Activated CD8-positive, alpha-beta memory T cell treated with anti-CD3 and anti-CD28 coated beads for 1 hour (primary cell): ENCODE results near the gene GPR39.

ENCODE experiments used
- DNase-seq, 2 donors: peaks; one replicate each; pipeline ENCODE4 v3.0.0-alpha.2; 2020; ENCODE audit warnings: low read depth in 1 of 2; ENCODE audit errors: extremely low read depth in 1 of 2

GPR39 gene

GRCh38 chr2:132557694-132558093, 141.1 kb downstream of the GPR39 start:
- no peak for DNase-seq

GRCh38 chr2:132559326-132559725, 142.7 kb downstream of the GPR39 start:
- DNase-seq: no peak

- no peak for DNase-seq
Observed at GRCh38 chr2:132559921-132560320, 143.3 kb downstream of the GPR39 start.

GRCh38 chr2:132560562-132560961, 144.0 kb downstream of the GPR39 start:
- no peak for DNase-seq

- DNase-seq: no peak
Observed at GRCh38 chr2:132562245-132562644, 145.6 kb downstream of the GPR39 start.

- DNase-seq: no peak
Observed at GRCh38 chr2:132564065-132564464, 147.5 kb downstream of the GPR39 start.

- DNase-seq: no peak
Observed at GRCh38 chr2:132566379-132566778, 149.8 kb downstream of the GPR39 start.

- no peak for DNase-seq
Observed at GRCh38 chr2:132567682-132568081, 151.1 kb downstream of the GPR39 start.

- DNase-seq: no peak
Observed at GRCh38 chr2:132568656-132569055, 152.1 kb downstream of the GPR39 start.

GRCh38 chr2:132573444-132574007, 156.9 kb downstream of the GPR39 start:
- no peak for DNase-seq

GRCh38 chr2:132577686-132578085, 161.1 kb downstream of the GPR39 start:
- no peak for DNase-seq

- DNase-seq: no peak
Observed at GRCh38 chr2:132581591-132581990, 165.0 kb downstream of the GPR39 start.

GRCh38 chr2:132581991-132582738, 165.6 kb downstream of the GPR39 start:
- DNase-seq: no peak

- no peak for DNase-seq
Observed at GRCh38 chr2:132583666-132584360, 167.2 kb downstream of the GPR39 start.

GRCh38 chr2:132584976-132585817, 168.6 kb downstream of the GPR39 start:
- no peak for DNase-seq

- no peak for DNase-seq
Observed at GRCh38 chr2:132586101-132586511, 169.5 kb downstream of the GPR39 start.

- DNase-seq: no peak
Observed at GRCh38 chr2:132586835-132587234, 170.2 kb downstream of the GPR39 start.

GRCh38 chr2:132588576-132588975, 172.0 kb downstream of the GPR39 start:
- DNase-seq: no peak

- DNase-seq: no peak
Observed at GRCh38 chr2:132589111-132589830, 172.7 kb downstream of the GPR39 start.

GRCh38 chr2:132589966-132590365, 173.4 kb downstream of the GPR39 start:
- DNase-seq: no peak

- no peak for DNase-seq
Observed at GRCh38 chr2:132593171-132593570, 176.6 kb downstream of the GPR39 start.
